GM08714 (cell line): ENCODE data around the gene LARGE2.

ENCODE experiments used
- H3K4me3 ChIP-seq: fragments of 200-500 bp; sonication (Bioruptor generic); 2 replicates; pipeline ENCODE4 v1.5.1; 2014; ENCODE audit warnings: mild to moderate bottlenecking, low read length, inconsistent platforms
- ZNF274 ChIP-seq: IDR thresholded peaks from 2 replicates; pipeline ENCODE4 v1.6.1; 2012; ENCODE audit warnings: mild to moderate bottlenecking, low read depth, low read length

The LARGE2 gene

DNA sequence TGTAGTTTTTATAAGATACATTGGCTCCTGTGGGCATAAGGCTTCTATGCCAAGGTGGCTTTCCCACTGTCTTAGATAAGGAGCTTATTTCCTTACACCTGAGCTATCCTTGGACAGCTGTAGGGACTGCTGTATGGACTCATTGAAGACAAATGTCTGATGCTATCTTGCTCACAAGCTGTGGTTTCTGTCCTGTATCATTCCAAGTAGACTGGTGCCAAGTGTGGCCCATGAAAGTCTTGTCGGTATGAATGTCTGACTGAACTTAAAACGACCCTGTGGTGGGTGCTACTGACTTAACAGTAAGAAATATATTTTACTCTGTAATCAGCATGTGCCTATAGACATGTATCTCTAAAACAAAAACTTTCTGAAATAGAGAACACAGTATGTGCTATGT lies 45.0 kb downstream of the LARGE2 start:
- no peak for TF ChIP-seq ZNF274
- no peak overlapping the region for H3K4me3 ChIP-seq

DNA sequence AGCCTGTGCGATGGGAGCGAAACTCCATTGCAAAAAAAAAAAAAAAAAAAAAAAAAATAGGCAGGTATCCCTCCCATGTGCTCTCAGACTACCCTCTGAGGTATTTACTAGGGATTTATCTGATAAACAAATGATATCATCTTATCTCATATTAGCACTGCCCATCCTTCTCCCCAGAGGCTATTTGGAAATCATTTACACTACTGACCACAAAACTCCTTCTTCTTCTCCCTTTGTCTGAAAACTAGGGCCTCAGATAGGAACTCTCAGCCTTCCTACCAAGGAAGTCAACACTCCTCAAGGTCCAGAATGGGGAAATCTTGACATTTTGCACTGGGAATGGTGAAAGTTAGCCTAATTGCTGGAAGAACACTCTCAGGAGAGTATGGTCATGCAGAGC lies 46.4 kb downstream of the LARGE2 start:
- no peak overlapping the region for H3K4me3 ChIP-seq
- TF ChIP-seq ZNF274: no peak

DNA sequence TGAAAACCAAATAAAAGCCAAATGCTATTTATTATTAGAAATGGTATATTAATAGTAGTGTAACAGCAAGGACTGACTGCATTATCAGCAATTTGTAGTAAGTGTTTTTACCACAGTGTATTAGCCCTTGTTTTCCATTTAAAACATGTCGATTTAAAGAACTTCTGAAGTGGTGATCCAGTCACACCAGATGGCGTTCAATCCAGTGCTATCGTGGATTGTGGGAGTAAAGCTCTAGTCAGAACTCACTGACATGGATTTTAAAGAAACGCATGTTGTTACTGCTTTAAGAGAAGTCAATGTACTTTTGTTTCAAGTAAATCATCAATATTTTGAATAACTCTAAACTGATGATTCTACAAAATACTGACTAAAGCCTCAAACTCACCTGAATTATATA lies 51.1 kb downstream of the LARGE2 start:
- no peak overlapping the region for H3K4me3 ChIP-seq
- no peak for TF ChIP-seq ZNF274

DNA sequence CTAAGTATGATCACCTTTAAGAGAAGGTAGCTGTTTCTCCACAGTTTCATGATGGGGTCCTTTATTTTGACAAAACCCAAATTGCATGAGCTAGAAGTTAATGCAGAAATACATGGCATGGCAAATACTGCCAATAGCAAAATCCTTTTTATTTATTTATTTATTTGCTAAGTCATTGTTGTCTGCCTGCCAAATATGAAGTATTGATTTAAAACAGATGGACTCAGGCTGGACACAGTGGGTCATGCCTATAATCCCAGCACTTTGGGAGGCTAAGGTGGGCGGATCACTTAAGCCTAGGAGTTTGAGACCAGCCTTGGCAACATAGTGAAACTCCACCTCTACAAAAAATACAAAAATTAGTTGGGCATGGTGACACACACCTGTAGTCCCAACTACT lies 52.4 kb downstream of the LARGE2 start:
- H3K4me3 ChIP-seq: no peak overlapping the region
- no peak for TF ChIP-seq ZNF274
